ACHN (cell line): Measurements from ENCODE around the gene CBX6.
"Not testable (repeated sequence)": the region's sequence is repeated elsewhere in the genome, so short reads cannot be mapped to it uniquely, and the experiment has no call there.

Source experiments
- DNase-seq: peaks from one replicate; pipeline ENCODE4 v3.0.0-alpha.2; 2015
- in situ Hi-C: cut with HindIII; loops from 2 replicates; pipeline ENCODE4 v1.10.0; 2017; ENCODE audit warnings: low sequenced_read_pairs, low pct_ligation_motif_present, low pct_unique_long_range_greater_than_20kb

Gene CBX6

DNA sequence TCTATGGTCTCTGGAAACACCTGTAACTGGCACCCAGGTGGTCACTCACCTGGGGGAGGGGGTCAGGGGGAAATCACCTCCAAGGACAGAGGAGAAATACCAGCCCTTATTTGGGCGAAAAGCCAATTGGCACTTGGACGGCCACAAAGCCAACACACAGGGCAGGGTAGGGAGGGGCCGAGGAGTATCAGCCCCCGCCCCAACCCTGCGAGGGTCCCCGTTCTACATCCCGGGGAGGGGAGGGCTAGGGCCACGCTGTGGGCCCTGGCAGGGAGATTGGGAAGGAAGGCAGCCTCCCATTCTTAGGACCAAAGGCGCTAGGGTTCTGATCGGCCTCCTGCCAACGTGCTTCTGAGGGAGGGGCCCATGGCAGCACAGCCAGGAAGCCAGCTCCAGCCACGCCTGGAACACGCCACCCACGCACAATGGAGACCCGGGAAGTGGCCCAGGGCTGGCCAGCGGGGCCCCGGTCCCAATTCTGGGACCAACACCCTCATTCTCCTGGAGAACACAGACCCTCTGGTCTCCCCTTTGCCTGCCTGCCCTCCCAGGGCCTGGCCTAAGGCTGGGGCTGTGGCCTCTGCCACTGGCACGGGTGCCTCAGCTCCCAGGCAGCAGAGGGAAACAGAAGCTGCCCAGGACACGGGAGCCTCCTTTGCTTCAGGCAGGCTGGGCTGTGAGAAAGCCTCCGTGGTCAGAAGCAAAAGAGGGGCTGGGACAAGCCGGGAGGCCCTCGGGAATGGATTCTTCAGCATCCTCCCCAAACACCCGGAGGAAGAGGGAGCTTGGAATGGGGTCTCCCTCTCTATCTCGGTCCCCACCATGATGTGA is 7.4 kb downstream of the CBX6 start:
- no peak for DNase-seq
- in situ Hi-C loops = no loop called here

DNA sequence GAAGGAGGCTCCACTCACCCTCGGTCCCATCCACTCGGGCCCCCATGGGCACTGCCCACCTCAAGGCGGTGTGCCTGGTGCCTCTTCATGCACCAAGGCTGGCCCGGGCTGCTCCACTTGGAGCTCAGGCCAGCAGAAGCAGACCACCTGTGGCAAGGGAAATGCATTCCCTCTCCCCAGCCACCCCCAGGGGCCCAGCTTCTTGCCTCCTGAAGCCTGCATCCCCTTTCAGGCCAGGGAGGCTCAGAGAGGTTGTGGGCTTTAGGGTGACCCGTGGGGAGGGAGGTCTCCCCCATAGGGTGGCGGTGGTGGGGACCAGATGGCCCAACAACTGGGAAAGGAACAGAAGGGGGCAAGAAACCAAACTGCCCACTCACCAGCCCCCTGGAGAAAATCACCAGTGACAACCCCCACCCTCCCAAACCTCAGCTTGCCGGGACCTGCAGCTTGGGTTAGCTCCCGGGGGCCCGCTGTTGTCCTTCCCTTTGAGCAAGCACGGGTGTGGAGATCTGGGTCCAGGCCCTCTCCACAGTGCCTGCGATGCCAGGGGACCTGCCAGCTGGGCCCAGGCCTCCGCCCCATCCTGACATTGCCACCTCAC is 8.4 kb downstream of the CBX6 start:
- DNase-seq = no peak
- in situ Hi-C loops = no loop called here

DNA sequence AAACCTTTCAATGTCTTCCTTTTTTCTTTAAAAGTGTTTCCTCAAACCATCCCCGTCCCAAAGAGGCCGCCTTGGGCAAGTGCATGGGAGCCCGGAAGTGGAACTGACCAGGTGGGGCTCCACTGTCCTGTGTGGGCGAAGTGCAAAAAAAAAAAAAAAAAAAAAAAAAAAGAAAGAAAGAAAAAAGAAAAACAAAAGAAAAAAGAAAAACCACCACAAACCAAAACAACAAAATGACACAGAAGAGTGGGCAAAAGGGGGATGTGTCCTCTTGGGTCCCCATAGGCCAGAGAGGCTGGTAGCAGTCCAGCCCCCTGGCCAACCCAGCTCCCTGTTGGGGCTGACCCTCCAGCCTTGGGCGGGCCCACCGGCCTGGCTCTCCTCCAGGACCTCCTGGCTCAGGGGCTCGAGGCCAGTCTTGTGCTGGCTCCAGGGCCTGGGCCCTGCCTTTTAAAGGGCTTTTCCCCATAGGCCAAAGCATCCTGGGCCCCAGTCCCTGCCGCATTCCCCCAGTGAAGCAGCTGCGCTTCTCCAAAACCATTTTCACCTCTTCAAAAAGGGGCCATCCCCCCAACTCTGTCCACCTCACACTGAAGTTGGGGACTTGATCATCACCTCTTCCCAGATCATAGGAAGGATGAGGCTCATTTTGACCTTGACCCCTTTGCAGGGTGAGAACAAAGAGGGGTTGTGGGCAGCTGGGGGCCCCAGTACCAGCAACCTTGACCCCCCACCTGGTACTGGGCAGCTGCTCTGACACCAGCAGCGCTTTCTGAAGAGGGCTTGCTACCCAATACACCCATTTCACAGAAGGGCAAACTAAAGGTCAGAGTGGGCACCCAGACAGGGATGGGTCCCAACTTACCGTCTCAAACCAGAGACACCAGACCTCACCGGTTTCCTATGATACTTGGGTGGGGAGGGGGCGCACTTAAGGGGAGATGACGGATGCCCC is 9.4 kb downstream of the CBX6 start:
- no peak for DNase-seq
- in situ Hi-C loops = no loop called here

DNA sequence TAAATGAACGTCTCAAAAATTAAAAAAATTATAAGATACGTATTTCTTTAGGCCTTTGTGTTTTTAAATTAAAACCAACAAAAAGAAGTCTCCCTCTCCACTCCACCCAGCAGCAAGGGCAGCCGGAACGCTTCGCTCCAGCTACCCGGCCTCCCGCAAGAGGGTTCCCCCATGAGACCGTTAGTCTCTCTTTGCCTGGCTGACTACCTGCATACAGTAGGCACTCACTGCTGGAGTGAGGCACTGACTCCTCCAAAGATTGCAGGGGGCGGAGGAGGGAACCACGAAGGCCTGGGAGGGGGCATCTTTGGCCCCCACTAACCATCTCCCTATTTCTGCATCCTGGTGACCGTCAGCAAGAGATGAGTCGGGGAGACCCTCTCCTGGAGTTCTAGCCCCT is 10.1 kb downstream of the CBX6 start:
- DNase-seq = no peak
- in situ Hi-C loops = no loop called here

DNA sequence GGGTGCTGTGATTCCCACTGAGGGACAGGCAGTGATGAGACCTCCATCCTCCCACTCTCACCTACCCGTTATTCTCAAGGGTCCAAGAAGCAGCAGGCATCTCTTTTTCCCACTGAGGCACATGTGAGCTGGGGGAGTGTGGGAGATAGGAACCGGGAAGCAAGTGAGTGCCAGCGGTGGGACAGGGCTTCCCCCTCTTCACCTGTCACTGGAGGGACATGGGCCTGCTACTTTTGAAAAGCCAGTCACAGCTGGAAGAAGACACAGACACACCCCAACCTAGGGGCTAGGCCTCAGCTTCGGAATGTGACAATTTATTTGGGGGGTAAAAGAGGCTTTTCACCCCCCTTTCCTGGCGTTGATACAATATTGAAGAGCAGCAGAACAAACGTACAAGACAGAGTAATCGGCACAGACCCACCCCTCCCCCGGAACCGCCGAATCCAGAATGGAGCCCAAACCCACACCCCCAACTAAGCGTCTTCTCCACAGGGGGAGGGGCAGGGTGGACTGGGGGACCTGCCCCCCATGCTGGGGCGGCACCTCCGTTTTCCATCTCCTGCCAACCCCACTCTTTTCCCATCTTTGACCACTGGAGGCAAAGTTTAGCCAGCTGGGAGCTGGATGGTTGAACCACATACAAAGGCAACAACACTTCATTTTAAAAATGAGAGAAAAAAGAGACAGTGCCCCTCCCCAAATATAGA is 10.7 kb downstream of the CBX6 start:
- in situ Hi-C loops = no loop called here

DNA sequence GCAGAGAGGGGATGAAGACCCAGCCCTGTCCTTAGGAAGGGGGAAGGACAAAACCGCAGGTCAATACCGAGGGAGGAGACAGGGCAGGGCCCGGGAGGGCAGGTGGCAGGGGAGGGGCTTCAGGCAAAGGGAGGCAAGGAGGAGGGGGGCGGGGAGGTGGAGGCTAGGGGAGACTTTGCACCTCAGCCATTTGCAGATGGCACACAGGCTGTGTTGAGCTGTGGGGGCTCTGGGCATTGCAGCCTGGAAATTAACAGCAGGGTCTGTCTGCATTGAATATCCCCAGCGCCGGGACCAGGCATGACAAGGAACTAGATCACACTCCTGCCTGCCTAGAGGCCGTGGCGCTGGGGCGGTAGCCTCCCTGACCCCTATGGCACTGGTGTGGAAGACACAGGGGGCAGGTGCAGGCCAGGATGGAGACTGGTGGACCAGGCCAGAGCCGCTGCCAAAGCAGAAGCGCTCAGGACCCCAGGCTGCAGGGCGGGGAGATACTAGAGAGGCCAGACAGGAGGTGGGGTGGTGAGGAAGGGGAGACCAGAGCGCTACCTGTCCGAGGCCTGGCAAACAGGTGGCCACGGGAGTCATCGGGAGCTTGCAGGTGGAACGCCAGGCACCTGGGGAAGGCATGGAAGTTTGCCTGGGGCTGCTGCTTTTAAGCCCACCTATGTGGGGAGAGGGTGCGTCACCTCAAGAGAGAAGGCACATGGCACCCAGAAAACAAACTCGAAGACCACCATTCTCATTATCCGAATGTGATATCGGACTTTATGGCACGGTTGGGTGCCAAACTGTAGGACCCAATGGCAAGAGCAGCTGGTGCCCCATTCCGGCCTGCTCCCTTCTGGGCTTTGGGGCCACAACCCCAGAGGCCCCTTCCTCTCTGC is 11.5 kb downstream of the CBX6 start:
- no peak for DNase-seq
- in situ Hi-C loops = no loop called here

More for the DNA sequence above, 10.7 kb downstream of the CBX6 start:
- no peak for DNase-seq

DNA sequence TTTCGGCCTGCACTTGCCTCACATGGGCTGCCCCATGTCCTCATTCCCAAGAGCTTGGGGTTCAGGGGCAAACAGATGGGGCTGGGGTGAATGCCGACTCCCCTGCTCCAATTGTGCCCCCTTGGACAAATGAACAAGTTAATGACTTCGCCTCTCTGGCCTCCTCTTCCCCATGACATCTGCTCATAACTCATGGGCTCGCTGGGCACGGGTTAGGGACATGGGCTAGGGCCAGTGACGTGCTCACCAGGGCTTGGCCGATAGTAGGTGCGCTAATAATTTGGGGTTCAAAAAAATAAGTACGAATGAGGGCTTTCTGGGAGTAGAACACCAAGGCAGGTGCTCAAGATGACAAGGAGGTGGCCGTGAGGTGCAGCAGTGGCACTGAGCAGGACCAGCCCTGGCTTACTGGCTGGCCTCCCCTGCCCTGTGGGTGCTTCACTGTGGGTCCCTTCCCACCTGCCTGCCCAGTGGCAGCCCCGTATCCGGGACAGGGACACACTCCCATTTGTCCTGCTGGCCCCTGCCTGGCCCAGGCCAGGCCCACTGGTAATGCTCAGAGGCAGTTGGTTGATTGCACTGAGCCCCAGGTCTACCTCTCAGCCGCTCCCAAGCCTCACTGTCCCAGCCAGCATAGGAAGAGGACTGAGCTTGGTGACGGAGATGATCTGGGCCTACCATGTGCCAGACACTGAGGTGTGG is 12.3 kb downstream of the CBX6 start:
- no peak for DNase-seq
- in situ Hi-C loops = no loop called here

DNA sequence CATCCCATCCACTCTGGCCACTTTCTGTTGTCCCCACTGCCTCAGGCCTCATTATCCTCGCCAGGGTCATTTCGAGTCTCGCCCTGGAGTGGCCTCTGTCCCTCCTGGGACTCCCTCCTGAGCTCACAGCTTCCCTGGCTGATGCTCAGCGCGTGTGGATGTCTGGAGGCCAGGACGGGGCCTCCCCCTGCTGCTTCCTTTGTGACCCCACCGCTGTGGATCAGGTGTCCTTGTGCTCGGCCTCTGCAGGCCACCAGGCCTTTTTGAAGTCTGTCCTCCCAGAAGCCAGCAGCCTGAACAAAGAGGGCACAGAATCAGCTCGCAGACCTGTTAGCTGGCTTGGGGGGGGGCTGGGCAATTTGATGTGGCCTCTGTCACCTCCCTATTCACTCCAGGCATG is 13.5 kb downstream of the CBX6 start:
- in situ Hi-C loops = no loop called here
- DNase-seq = no peak

DNA sequence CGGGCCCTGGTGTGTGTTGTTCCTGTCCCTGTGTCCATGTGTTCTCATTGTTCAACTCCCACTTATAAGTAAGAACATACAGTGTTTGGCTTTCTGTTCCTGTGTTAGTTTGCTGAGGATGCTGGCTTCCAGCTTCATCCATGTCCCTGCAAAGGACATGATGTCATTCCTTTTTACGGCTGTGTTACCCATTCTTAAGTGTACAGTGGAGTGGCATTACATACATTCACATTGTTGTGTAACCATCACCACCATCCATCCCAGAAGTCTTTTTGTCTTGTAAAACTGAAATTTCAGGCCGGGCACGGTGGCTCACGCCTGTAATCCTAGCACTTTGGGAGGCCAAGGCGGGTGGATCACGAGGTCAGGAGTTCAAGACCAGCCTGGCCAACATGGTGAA is 17.5 kb downstream of the CBX6 start:
- in situ Hi-C loops, DNase-seq: not testable (repeated sequence)

DNA sequence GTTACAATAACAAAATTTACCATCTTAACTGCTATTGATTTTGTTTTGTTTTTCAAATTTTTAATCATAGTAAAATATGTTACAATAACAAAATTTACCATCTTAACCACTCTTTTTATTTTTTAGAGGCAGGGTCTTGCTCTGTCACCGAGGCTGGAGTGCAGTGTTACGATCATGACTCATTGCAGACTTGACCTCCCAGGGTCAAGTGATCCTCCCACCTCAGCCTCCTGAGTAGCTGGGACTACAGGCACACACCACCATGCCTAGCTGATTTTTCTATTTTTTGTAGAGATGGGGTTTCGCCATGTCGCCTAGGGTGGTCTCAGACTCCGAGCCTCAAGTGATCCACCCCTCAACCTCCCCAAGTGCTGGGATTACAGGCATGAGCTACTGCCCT is 18.1 kb downstream of the CBX6 start:
- DNase-seq, in situ Hi-C loops: not testable (repeated sequence)

DNA sequence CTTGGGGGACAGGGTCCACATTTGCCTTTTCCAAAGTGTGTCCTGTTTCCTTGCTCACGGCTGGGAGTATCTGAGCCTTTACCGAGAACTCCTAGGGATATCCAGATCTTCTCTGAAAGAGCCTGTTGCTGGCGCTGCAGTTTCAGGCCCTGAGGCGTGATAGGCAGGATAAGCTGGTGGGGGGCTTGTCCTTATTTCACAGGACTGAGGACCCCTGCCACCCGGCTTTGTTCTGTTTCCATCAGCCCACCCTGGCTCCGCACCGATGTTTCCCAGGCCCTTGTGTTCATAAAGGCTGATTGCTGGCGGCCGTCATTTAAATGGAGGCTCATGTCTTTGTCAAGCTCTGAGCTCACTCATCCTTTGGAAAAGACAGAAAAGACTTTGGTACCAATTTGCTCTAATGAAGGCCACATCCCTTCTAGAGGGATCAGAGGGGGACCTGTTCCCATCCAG is 18.8 kb downstream of the CBX6 start:
- in situ Hi-C loops = no loop called here
- no peak for DNase-seq

DNA sequence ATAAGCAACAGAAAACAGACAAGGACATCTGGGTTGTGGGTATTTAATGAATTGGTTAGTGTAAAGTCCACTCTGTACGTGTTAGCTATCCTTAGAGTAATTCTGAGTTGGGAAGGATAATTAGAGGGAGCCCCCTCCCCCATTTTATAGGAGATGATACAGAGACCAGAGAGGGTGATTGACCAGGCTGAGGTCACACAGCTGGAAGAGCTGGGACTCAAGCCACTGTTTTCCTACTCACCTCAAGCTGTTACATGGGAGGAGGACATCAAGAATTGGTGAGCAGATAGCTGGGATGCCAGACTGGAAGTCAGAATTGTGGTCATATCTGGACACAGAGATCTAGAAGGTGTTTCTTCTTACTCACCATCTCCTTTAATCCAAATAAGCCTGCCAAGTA is 19.5 kb downstream of the CBX6 start:
- in situ Hi-C loops = no loop called here
- no peak for DNase-seq

DNA sequence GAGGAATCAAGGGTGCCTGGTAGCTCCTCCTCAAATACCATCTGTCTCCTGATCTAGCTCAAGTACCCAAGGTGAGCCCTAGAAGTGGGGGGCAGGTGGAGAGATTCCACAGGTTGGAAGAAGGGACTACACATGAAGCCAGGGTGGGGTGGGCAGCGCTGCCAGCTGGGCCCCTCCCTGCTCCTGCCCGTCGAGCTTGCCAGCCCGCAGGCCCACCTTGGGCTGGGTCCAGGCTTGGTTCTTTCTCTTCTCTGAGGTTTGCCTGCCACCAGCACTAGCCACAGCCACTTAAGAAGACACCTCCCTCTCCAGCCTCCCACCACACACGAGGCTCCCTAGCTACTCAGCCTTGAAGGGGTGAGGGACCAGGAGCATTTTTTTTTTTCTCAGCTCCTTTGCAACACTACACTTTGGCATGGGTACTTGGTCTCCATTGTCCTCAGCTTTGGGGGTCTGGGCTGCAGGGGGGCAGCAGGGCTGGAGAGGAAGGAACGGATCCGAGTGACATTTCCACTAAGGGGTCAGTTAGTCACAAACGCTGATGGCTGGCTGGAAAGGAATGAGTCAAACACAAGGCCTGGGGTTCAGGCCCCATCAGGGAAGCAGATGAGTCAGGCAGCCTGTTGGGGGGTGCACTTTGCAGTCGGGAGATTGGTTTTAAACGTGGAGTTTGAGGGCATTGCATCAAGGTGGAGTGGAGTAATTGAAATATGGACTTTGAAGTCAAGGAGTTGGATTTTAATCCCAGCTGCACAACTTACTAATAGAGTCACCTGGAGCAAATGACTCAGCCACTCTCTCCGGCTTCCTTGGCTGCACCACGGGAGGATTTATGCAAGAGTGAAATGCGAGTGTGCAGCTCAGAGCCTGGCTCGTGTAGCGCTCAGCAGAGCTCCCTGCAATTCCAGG is 20.8 kb downstream of the CBX6 start:
- in situ Hi-C loops = no loop called here
- peak; percentile 72 for DNase-seq

DNA sequence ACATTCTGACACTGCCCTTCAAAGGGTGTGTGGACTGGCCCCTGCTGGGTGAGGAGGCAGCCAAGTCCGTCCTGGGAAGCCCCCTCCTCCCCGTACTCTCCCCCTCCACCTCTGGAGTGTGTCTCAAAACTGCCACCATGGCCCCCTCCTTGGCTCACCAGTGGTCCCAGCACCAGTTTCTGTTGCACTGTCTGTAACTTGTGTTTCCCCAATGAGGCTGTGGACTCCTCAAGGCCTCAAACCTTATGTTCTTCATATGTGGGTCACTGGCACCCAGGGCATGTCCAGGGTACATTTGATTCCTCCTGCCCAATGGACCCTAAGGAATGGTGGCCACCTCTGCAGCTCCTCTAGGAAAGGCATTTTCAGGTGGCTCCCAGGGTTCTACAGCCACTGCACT is 21.6 kb downstream of the CBX6 start:
- in situ Hi-C loops = no loop called here
- DNase-seq = no peak

DNA sequence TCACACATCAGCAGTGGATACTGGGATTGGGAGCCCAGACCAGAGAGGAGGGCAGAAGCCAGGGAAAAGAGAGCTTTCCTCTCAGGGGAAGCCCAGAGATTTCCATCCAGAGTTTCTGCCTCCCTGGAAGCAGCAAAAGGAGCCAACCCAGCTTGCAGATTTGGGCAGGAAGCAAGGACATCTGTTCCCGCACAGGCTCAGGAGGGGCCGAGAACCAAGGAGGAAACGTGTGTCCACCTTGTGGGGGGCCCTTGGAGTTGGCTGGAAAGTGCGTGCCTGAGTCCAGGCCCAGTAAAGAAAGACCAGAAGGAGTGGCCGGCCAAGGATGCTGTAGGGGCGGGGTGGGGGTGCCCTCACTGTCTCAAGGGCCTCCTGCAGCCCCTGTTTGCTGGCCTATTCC is 22.2 kb downstream of the CBX6 start:
- in situ Hi-C loops = no loop called here
- no peak for DNase-seq

DNA sequence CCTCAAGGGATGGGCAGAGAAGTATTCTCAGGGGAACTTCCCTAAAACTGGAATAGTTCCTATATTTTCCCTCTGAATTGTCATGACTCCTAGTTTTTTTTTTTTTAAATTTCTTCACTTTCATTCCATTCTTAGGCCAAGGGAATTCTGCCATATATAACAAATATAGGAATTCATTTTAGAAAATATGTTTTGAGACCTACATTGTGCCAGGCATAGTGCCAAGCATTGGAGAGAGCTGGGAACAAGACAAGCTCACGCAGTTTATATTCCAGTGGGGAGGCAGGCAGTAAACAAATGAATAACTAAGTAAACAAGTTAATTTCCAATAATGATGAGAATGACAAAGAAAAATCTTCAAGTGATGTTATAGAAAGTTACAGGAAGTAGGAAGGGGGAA is 25.6 kb downstream of the CBX6 start:
- DNase-seq = no peak
- in situ Hi-C loops = no loop called here
